Measurements from ENCODE around the gene LRRC46. TPM values are rescaled to one million over a fixed set of nuclear protein-coding genes. Genes with fewer than 3 reads are reported as not detected.

Gene LRRC46
- total and polyA plus RNA-seq, 2 donors (not counting 1 experiment from before 2014, with no cell fraction given): 0.69 to 2.4 TPM

GRCh38 chr17:47884905-47885730 is 53.6 kb downstream of the LRRC46 start:
- Histone ChIP-seq H4K20me1 (ENCODE audit: control insufficient read depth, insufficient read depth, low read length, poor library complexity, severe bottlenecking) (no peaks in the 10 kb centered on the region), H3K27ac (ENCODE audit: low read length in 2 of 2) (no peak overlapping the region), H3K79me2 (ENCODE audit: control insufficient read depth, insufficient read depth, low read length) (no peaks in the 10 kb centered on the region), H3K4me3 (ENCODE audit: control extremely low read depth in 1 of 5, extremely low read depth in 1 of 5, insufficient read depth in 1 of 5, low read depth in 2 of 5, low read length in 4 of 5) (no peak overlapping the region), H3K4me1 (ENCODE audit: control insufficient read depth in 2 of 2, insufficient read depth in 2 of 2, low read length in 2 of 2) (peaks cover 0 to 4% of the 10 kb centered on the region in 2 donors), H3K27me3 (replicated peaks in 1 of 4; ENCODE audit: control extremely low read depth in 1 of 4, control insufficient read depth in 3 of 4, insufficient read depth in 4 of 4, low read length in 3 of 4) (peaks cover 0 to 3% (median 0%) of the 10 kb centered on the region in 4 experiments), H3K9ac (ENCODE audit: low read length) (no peak overlapping the region), H3K9me3 (ENCODE audit: control extremely low read depth in 1 of 3, control insufficient read depth in 2 of 3, insufficient read depth in 1 of 3, low read length in 2 of 3) (no peaks in the 10 kb centered on the region), H3K4me2 (replicated peaks; ENCODE audit: low read depth, low read length, poor library complexity, severe bottlenecking) (no peak overlapping the region), H2AFZ (ENCODE audit: insufficient read depth, low read depth, low read length, poor library complexity, severe bottlenecking) (no peak overlapping the region), H3K36me3 (replicated peaks in 1 of 2; ENCODE audit: control extremely low read depth in 1 of 2, control insufficient read depth in 1 of 2, extremely low read depth in 1 of 2, insufficient read depth in 2 of 2, low read length in 1 of 2) (no peaks in the 10 kb centered on the region)
- WGBS (ENCODE audit: insufficient coverage): 77% methylated on average over 6 of the region's 11 CpGs
- ATAC-seq (ENCODE audit: low read depth): no peak
- ChIA-PET CTCF (interaction anchor here (1.1 to 15.3 kb wide), 2 partner anchors 41 to 60 kb away, joined by 4 to 436 read pairs; partner anchors contain the start of genes SCRN2 and SP6), POLR2A (no interaction called here)
- H3K27me3 Mint-ChIP-seq: peaks cover 13% of the 10 kb centered on the region
- DNase-seq: no peak
- TF ChIP-seq CTCF (IDR thresholded peaks at IDR 0.05) (no peak), EZH2 (IDR thresholded peaks at IDR 0.05; ENCODE audit: borderline replicate concordance, insufficient read depth, low read depth, low read length, poor library complexity, severe bottlenecking) (no peak)
- peaks cover 3% of the 10 kb centered on the region for H3K4me1 Mint-ChIP-seq
- intact Hi-C loops (cut with micrococcal nuclease): no loop called here
- no peaks in the 10 kb centered on the region for H3K9me3 Mint-ChIP-seq (ENCODE audit: insufficient read depth)
- no peak overlapping the region for H3K4me3 Mint-ChIP-seq
- H3K27ac Mint-ChIP-seq: no peak overlapping the region

Other genes starting within 250 kb of the LRRC46 start
- gene KPNB1, start 181.8 kb upstream of the LRRC46 start, total RNA-seq: 269 and 278 TPM in 2 replicates
- gene KPNB1, start 181.8 kb upstream of the LRRC46 start, polyA plus RNA-seq: 60.6 and 92.3 TPM in 2 replicates
- gene TBKBP1, start 137.5 kb upstream of the LRRC46 start, total RNA-seq: 6.6 and 9.3 TPM in 2 replicates
- 6.8 and 8.4 TPM in 2 replicates for gene TBKBP1, start 137.5 kb upstream of the LRRC46 start, polyA plus RNA-seq
- gene TBX21, start 98.4 kb upstream of the LRRC46 start, total RNA-seq: 8.4 and 10.8 TPM in 2 replicates
- 6.1 and 10.8 TPM in 2 replicates for gene TBX21, start 98.4 kb upstream of the LRRC46 start, polyA plus RNA-seq
- 51.0 and 52.5 TPM in 2 replicates for gene OSBPL7, start 9.9 kb upstream of the LRRC46 start, total RNA-seq
- gene OSBPL7, start 9.9 kb upstream of the LRRC46 start, polyA plus RNA-seq: 45.0 and 61.3 TPM in 2 replicates
- 34.8 and 37.4 TPM in 2 replicates for gene MRPL10, start 129 bp upstream of the LRRC46 start, total RNA-seq
- gene MRPL10, start 129 bp upstream of the LRRC46 start, polyA plus RNA-seq: 32.4 and 39.4 TPM in 2 replicates
- gene SCRN2, start 9.6 kb downstream of the LRRC46 start, total RNA-seq: 47.8 and 53.8 TPM in 2 replicates
- gene SCRN2, start 9.6 kb downstream of the LRRC46 start, polyA plus RNA-seq: 65.2 and 71.9 TPM in 2 replicates
- not detected in 2 replicates for gene SP6, start 19.5 kb downstream of the LRRC46 start, total RNA-seq
- gene SP6, start 19.5 kb downstream of the LRRC46 start, polyA plus RNA-seq: 0.04 and 0.09 TPM in 2 replicates
- gene SP2, start 64.6 kb downstream of the LRRC46 start, total RNA-seq: 32.5 and 35.4 TPM in 2 replicates
- gene SP2, start 64.6 kb downstream of the LRRC46 start, polyA plus RNA-seq: 25.4 and 27.5 TPM in 2 replicates
- 12.4 and 14.7 TPM in 2 replicates for gene PNPO, start 109.9 kb downstream of the LRRC46 start, total RNA-seq
- gene PNPO, start 109.9 kb downstream of the LRRC46 start, polyA plus RNA-seq: 7.3 and 8.0 TPM in 2 replicates
- gene PRR15L, start 126.2 kb downstream of the LRRC46 start, total RNA-seq: not detected in 2 replicates
- gene PRR15L, start 126.2 kb downstream of the LRRC46 start, polyA plus RNA-seq: not detected in 2 replicates
- 415 and 417 TPM in 2 replicates for gene CDK5RAP3, start 139.4 kb downstream of the LRRC46 start, total RNA-seq
- gene CDK5RAP3, start 139.4 kb downstream of the LRRC46 start, polyA plus RNA-seq: 728 and 990 TPM in 2 replicates
- gene COPZ2, start 206.1 kb downstream of the LRRC46 start, total RNA-seq: 1.2 and 2.3 TPM in 2 replicates
- gene COPZ2, start 206.1 kb downstream of the LRRC46 start, polyA plus RNA-seq: 1.0 and 1.2 TPM in 2 replicates
- gene NFE2L1, start 216.7 kb downstream of the LRRC46 start, total RNA-seq: 58.1 and 66.4 TPM in 2 replicates
- gene NFE2L1, start 216.7 kb downstream of the LRRC46 start, polyA plus RNA-seq: 20.4 and 25.2 TPM in 2 replicates